GM19463 (cell line): Measurements from ENCODE around the gene STAP2.
"Not testable (repeated sequence)": the region's sequence is repeated elsewhere in the genome, so short reads cannot be mapped to it uniquely, and the experiment has no call there.

Source experiments
- ATAC-seq: cut with Tn5 transposase; IDR thresholded peaks from one replicate; pipeline ENCODE4 v1.9.1; 2021; ENCODE audit warnings: mild to moderate bottlenecking, moderate library complexity; ENCODE audit not compliant: unreplicated experiment

STAP2 gene

GRCh38 chr19:4277191-4277696 lies 61.4 kb downstream of the STAP2 start:
- no peak for ATAC-seq

GRCh38 chr19:4274321-4274686 lies 64.3 kb downstream of the STAP2 start:
- ATAC-seq: not testable (repeated sequence)
